GM19099 (cell line): ENCODE data around the gene LY6G5C.
A peak's percentile ranks its signal among the peaks of the same experiment; 100 is the strongest.

Source experiments
- POLR2A ChIP-seq: IDR thresholded peaks from 3 replicates; pipeline ENCODE4 v1.6.1; 2011; ENCODE audit warnings: low read depth; ENCODE audit not compliant: insufficient read length; ENCODE audit errors: extremely low read depth

The LY6G5C gene

GRCh38 chr6:31705931-31706330, 25.1 kb upstream of the LY6G5C start:
- no peak for TF ChIP-seq POLR2A

- peak; percentile 90 for TF ChIP-seq POLR2A
Measured at GRCh38 chr6:31702819-31703716, 22.2 kb upstream of the LY6G5C start, which contains the start of gene ABHD16A. Gene ABHD16A (minus strand): TSS chr6:31703324. CDS start chr6:31703281, 43 bp downstream.

GRCh38 chr6:31702405-31702818, 21.5 kb upstream of the LY6G5C start:
- no peak for TF ChIP-seq POLR2A

GRCh38 chr6:31701666-31702404, 21.0 kb upstream of the LY6G5C start:
- TF ChIP-seq POLR2A = no peak

GRCh38 chr6:31700740-31701401, 20.0 kb upstream of the LY6G5C start:
- TF ChIP-seq POLR2A = no peak

- no peak for TF ChIP-seq POLR2A
Measured at GRCh38 chr6:31697555-31697954, 16.7 kb upstream of the LY6G5C start.

- TF ChIP-seq POLR2A = no peak
Measured at GRCh38 chr6:31693535-31693934, 12.7 kb upstream of the LY6G5C start.

GRCh38 chr6:31692886-31693285, 12.0 kb upstream of the LY6G5C start:
- no peak for TF ChIP-seq POLR2A

- TF ChIP-seq POLR2A = no peak
Measured at GRCh38 chr6:31692353-31692752, 11.5 kb upstream of the LY6G5C start.

GRCh38 chr6:31691564-31692108, 10.8 kb upstream of the LY6G5C start:
- TF ChIP-seq POLR2A = no peak

- no peak for TF ChIP-seq POLR2A
Measured at GRCh38 chr6:31691078-31691463, 10.2 kb upstream of the LY6G5C start.

GRCh38 chr6:31690231-31691077, 9.6 kb upstream of the LY6G5C start:
- no peak for TF ChIP-seq POLR2A

- TF ChIP-seq POLR2A = no peak
Measured at GRCh38 chr6:31689249-31690110, 8.6 kb upstream of the LY6G5C start.
